Epithelial cell of proximal tubule (primary cell): ENCODE measurements around the gene ONECUT3. TPM values are rescaled to one million over a fixed set of nuclear protein-coding genes. Genes with fewer than 3 reads are reported as not detected.
"Not testable (repeated sequence)": the region's sequence is repeated elsewhere in the genome, so short reads cannot be mapped to it uniquely, and the experiment has no call there.

Source experiments
- DNase-seq: peaks from one replicate; pipeline ENCODE4 v3.0.0-alpha.2; 2011; ENCODE audit warnings: low read depth
- H3K4me3 ChIP-seq: 2 replicates; pipeline ENCODE4 v1.5.1; 2011; ENCODE audit warnings: low read depth, mild to moderate bottlenecking, low read length
- CTCF ChIP-seq: conservative IDR thresholded peaks from 2 replicates; pipeline ENCODE4 v1.5.1; 2012; ENCODE audit warnings: low read depth, mild to moderate bottlenecking, low read length
- total RNA-seq: library from RNA; depleted of rRNA; stranded (reverse); fragments of >200 nt; gene quantifications from 2 replicates; pipeline ENCODE4 v1.2.3, GENCODE V29; 2015

Gene ONECUT3
- not detected in 2 replicates for total RNA-seq

- TF ChIP-seq CTCF: no peak
- DNase-seq: no peak
- no peak within 1 kb of the TSS for H3K4me3 ChIP-seq
These were observed at the start of gene ONECUT3 for GRCh38 chr19:1752757-1753728. Gene ONECUT3, plus strand, starts transcription at chr19:1753506. Its CDS starts 157 bp downstream, at chr19:1753663.

DNA sequence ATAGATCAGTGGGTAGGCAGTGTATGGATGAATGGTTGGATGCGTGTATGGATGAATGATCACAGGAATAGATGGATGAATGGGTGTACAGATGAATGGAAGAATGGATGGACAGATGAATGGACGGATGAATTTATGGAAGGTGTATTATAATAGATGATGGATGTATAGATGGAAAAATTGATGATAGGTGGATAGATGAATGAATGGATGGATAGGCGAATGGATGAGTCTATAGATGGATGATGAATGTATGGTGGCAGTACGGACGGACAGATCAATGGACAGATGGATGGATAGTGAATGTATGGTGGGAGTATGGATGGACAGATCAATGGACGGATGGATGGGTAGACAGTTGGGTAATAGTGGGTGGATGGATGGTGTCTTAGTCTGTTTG, 49.0 kb upstream of the ONECUT3 start:
- TF ChIP-seq CTCF: no peak
- DNase-seq: no peak
- no peak overlapping the region for H3K4me3 ChIP-seq

DNA sequence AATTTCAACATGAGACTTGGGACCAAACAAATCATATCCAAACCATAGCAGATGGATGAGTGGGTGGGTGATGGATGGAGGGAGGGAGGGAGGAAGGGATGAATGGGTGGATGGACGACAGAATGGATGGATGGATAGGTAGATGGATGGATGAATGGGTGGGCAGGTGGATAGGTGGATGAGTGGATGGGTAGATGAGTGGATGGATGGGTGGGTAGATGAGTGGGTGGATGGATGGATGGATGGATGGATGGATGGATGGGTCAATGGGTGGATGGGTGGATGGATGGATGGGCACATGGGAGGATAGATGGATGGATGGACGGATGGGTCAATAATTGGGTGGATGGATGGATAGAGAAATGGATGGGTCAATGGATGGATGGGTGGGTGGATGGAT, 47.9 kb upstream of the ONECUT3 start:
- DNase-seq: no peak
- H3K4me3 ChIP-seq: no peak overlapping the region
- TF ChIP-seq CTCF: no peak

- not testable (repeated sequence) for H3K4me3 ChIP-seq, DNase-seq
These were observed 46.7 kb upstream of the ONECUT3 start for GRCh38 chr19:1706646-1707045.

DNA sequence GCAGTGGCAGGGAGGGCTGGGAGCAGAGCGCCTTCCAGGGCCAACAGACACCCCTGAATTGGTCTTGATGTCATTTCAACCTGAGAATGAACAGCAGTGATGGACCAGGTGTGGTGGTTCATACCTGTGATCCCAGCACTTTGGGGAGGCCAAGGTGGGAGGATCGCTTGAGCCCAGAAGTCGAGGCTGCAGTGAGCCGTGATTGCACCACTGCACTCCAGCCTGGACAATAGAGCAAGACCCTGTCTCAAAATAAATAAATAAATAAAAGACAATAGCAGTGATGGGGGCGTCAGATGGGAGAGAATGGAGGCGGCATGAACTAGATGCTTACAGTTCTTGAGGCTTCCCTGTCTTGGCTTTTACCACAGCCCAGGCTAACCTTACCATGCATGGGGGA, 46.1 kb upstream of the ONECUT3 start:
- no peak for DNase-seq
- no peak for TF ChIP-seq CTCF
- H3K4me3 ChIP-seq: no peak overlapping the region

GRCh38 chr19:1713170-1713569, 40.1 kb upstream of the ONECUT3 start:
- no peak for TF ChIP-seq CTCF
- DNase-seq: no peak
- H3K4me3 ChIP-seq: no peak overlapping the region

DNA sequence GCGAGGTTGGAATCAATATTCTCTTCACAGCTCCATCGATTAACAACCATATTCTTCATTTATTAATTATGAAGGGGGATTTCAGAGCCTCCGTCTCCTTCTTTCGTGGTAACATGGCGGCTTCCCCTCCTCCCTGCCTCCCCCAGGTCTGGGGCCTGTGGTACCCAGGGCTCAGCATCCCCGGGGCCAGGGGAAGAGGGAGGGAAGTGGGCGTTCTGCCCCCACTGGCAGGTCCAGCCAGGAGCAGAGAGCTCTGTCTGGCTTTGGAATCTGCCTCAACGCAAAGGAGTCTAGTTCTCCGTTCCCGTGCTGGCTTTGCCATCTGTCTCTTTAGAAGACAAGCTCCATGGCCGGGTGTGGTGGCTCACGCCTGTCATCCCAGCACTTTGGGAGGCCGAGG, 37.8 kb upstream of the ONECUT3 start:
- H3K4me3 ChIP-seq: no peak overlapping the region
- no peak for DNase-seq
- no peak for TF ChIP-seq CTCF
